ENCODE results near the gene MYOT. TPM values are rescaled to one million over a fixed set of nuclear protein-coding genes. Genes with fewer than 3 reads are reported as not detected.

The MYOT gene, protein sequence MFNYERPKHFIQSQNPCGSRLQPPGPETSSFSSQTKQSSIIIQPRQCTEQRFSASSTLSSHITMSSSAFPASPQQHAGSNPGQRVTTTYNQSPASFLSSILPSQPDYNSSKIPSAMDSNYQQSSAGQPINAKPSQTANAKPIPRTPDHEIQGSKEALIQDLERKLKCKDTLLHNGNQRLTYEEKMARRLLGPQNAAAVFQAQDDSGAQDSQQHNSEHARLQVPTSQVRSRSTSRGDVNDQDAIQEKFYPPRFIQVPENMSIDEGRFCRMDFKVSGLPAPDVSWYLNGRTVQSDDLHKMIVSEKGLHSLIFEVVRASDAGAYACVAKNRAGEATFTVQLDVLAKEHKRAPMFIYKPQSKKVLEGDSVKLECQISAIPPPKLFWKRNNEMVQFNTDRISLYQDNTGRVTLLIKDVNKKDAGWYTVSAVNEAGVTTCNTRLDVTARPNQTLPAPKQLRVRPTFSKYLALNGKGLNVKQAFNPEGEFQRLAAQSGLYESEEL
- not detected for polyA plus RNA-seq (2013, experiment 1 of 2)
- not detected for polyA plus RNA-seq (2013, experiment 2 of 2)

DNA sequence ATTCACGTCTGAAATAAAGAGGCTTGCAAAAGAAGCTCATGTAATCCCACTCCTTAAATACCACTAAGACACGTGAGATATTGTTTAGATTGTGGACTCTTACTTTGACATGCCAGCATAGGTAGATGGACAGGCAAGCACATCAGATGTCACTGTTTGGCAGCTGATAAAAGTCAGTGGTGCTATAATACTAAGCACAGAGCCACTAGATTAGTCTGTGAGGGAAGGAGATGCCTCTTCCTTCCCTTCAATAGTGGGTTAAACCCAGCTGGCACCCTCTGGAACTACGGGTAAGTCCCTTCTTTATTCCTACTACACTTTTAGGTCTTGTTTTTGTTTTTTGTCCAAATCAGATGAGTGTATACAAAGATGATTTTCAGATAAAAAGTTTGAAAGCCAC is at the start of gene MYOT:
TSS of gene MYOT (plus strand) at position 197 of the 400 bp plus-strand sequence. CDS start 2,792 bp downstream, outside the sequence.
- Histone ChIP-seq H3K27ac (ENCODE audit: low read depth, low read length) (no peak within 1 kb of the TSS), H3K4me1 (ENCODE audit: insufficient read depth, low read length) (no peaks in the 10 kb centered on the region; the same call in 1 of the 2 replicates), H3K36me3 (ENCODE audit: insufficient read depth, low read length) (no peaks in the 10 kb centered on the region), H3K27me3 (ENCODE audit: insufficient read depth, low read length) (no peaks in the 10 kb centered on the region), H3K9me3 (ENCODE audit: insufficient read depth, low read depth, low read length) (no peaks in the 10 kb centered on the region), H3K9ac (ENCODE audit: low read depth, low read length) (no peak within 1 kb of the TSS), H3K4me3 (ENCODE audit: low read length) (no peak within 1 kb of the TSS)
- 75% methylated on average over 2 of the region's 3 CpGs for WGBS

DNA sequence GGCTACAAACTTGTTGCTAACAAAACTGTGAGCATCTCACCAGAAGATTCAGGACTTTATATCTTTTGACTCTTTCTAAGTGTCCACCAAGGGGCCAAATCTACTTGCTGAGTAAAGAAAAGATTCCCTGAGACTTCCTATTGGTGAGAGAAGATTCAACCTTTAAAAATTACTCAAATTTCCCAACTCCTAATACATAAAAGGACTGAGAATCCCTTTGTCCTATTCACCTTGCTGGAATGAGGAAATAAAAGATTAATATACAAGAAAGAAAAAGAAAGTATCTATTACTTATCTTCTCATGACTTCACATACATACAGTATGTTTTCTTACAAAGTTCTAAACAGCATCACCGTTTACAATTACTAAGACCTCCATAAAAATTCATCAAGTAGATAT is 47.9 kb upstream of the MYOT start:
- no peaks in the 10 kb centered on the region for H3K36me3 ChIP-seq (ENCODE audit: insufficient read depth, low read length)
- no peak overlapping the region for H3K27ac ChIP-seq (ENCODE audit: low read depth, low read length)
- no peaks in the 10 kb centered on the region for H3K27me3 ChIP-seq (ENCODE audit: insufficient read depth, low read length)
- H3K4me1 ChIP-seq (ENCODE audit: insufficient read depth, low read length), result 0 out of 2 replicates have a peak, but pooled peaks cover 2% of the 10 kb centered on the region
- no peak overlapping the region for H3K4me3 ChIP-seq (ENCODE audit: low read length)
- WGBS, result 100% methylated on average over 1 of the region's 1 CpG
- no peak overlapping the region for H3K9ac ChIP-seq (ENCODE audit: low read depth, low read length)
- H3K9me3 ChIP-seq (ENCODE audit: insufficient read depth, low read depth, low read length), result no peaks in the 10 kb centered on the region

GRCh38 chr5:137822158-137822764 is 45.4 kb upstream of the MYOT start:
- no peaks in the 10 kb centered on the region for H3K9me3 ChIP-seq (ENCODE audit: insufficient read depth, low read depth, low read length)
- peaks cover 12% of the 10 kb centered on the region; the same call in 1 of the 2 replicates for H3K4me1 ChIP-seq (ENCODE audit: insufficient read depth, low read length)
- no peaks in the 10 kb centered on the region for H3K27me3 ChIP-seq (ENCODE audit: insufficient read depth, low read length)
- no peak overlapping the region for H3K9ac ChIP-seq (ENCODE audit: low read depth, low read length)
- no peaks in the 10 kb centered on the region for H3K36me3 ChIP-seq (ENCODE audit: insufficient read depth, low read length)
- WGBS, result 29% methylated on average over 6 of the region's 6 CpGs
- H3K27ac ChIP-seq (ENCODE audit: low read depth, low read length), result no peak overlapping the region
- H3K4me3 ChIP-seq (ENCODE audit: low read length), result no peak overlapping the region

GRCh38 chr5:137822984-137823383 is 44.7 kb upstream of the MYOT start:
- Histone ChIP-seq H3K4me1 (ENCODE audit: insufficient read depth, low read length) (peaks cover 12% of the 10 kb centered on the region; the same call in 1 of the 2 replicates), H3K9ac (ENCODE audit: low read depth, low read length) (no peak overlapping the region), H3K27me3 (ENCODE audit: insufficient read depth, low read length) (no peaks in the 10 kb centered on the region), H3K9me3 (ENCODE audit: insufficient read depth, low read depth, low read length) (no peaks in the 10 kb centered on the region), H3K27ac (ENCODE audit: low read depth, low read length) (no peak overlapping the region), H3K4me3 (ENCODE audit: low read length) (no peak overlapping the region), H3K36me3 (ENCODE audit: insufficient read depth, low read length) (no peaks in the 10 kb centered on the region)
- 94% methylated on average over 1 of the region's 1 CpG for WGBS

DNA sequence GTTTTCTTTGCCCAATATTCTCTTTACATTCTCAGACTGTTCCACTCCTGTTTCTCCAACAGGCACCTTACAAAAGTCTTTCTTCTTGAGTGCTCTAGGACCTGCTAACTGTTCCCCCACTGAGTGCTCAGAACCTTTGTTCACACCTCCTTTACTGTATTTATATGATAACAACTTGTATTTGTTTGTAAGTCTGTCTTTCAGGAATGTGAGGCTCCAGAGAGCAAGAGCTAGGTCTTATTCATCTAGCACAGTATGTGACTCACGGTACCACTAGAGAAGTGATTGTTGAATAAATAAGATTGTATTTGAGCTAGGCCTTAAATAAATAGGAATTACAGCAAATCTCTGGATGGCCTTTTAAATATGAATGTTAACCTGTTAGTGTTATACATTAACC is 42.5 kb upstream of the MYOT start:
- Histone ChIP-seq H3K4me1 (ENCODE audit: insufficient read depth, low read length) (peaks cover 12% of the 10 kb centered on the region; the same call in 1 of the 2 replicates), H3K4me3 (ENCODE audit: low read length) (no peak overlapping the region), H3K9me3 (ENCODE audit: insufficient read depth, low read depth, low read length) (no peaks in the 10 kb centered on the region), H3K27me3 (ENCODE audit: insufficient read depth, low read length) (no peaks in the 10 kb centered on the region), H3K27ac (ENCODE audit: low read depth, low read length) (no peak overlapping the region), H3K36me3 (ENCODE audit: insufficient read depth, low read length) (no peaks in the 10 kb centered on the region), H3K9ac (ENCODE audit: low read depth, low read length) (no peak overlapping the region)
- 38% methylated on average over 1 of the region's 1 CpG for WGBS

GRCh38 chr5:137826067-137826466 is 41.6 kb upstream of the MYOT start:
- Histone ChIP-seq H3K4me1 (ENCODE audit: insufficient read depth, low read length) (peaks cover 12% of the 10 kb centered on the region; the same call in 1 of the 2 replicates), H3K9me3 (ENCODE audit: insufficient read depth, low read depth, low read length) (no peaks in the 10 kb centered on the region), H3K36me3 (ENCODE audit: insufficient read depth, low read length) (no peaks in the 10 kb centered on the region), H3K27me3 (ENCODE audit: insufficient read depth, low read length) (no peaks in the 10 kb centered on the region), H3K4me3 (ENCODE audit: low read length) (no peak overlapping the region), H3K9ac (ENCODE audit: low read depth, low read length) (no peak overlapping the region), H3K27ac (ENCODE audit: low read depth, low read length) (no peak overlapping the region)

- Histone ChIP-seq H3K4me3 (ENCODE audit: low read length) (no peak overlapping the region), H3K4me1 (ENCODE audit: insufficient read depth, low read length) (peaks cover 18% of the 10 kb centered on the region), H3K36me3 (ENCODE audit: insufficient read depth, low read length) (no peaks in the 10 kb centered on the region), H3K9me3 (ENCODE audit: insufficient read depth, low read depth, low read length) (no peaks in the 10 kb centered on the region), H3K27me3 (ENCODE audit: insufficient read depth, low read length) (no peaks in the 10 kb centered on the region), H3K27ac (ENCODE audit: low read depth, low read length) (no peak overlapping the region), H3K9ac (ENCODE audit: low read depth, low read length) (no peak overlapping the region)
- 92% methylated on average over 3 of the region's 3 CpGs for WGBS
These were observed 39.5 kb upstream of the MYOT start for GRCh38 chr5:137828180-137828579.

GRCh38 chr5:137828664-137829063 is 39.0 kb upstream of the MYOT start:
- no peak overlapping the region for H3K27ac ChIP-seq (ENCODE audit: low read depth, low read length)

GRCh38 chr5:137831105-137831504 is 36.6 kb upstream of the MYOT start:
- Histone ChIP-seq H3K4me1 (ENCODE audit: insufficient read depth, low read length) (peaks cover 28% of the 10 kb centered on the region), H3K9me3 (ENCODE audit: insufficient read depth, low read depth, low read length) (no peaks in the 10 kb centered on the region), H3K27ac (ENCODE audit: low read depth, low read length) (no peak overlapping the region), H3K27me3 (ENCODE audit: insufficient read depth, low read length) (no peaks in the 10 kb centered on the region), H3K4me3 (ENCODE audit: low read length) (no peak overlapping the region), H3K36me3 (ENCODE audit: insufficient read depth, low read length) (no peaks in the 10 kb centered on the region), H3K9ac (ENCODE audit: low read depth, low read length) (no peak overlapping the region)
- WGBS, result 65% methylated on average over 2 of the region's 2 CpGs

More at GRCh38 chr5:137828664-137829063, 39.0 kb upstream of the MYOT start:
- H3K4me3 ChIP-seq (ENCODE audit: low read length), result no peak overlapping the region
- no peaks in the 10 kb centered on the region for H3K27me3 ChIP-seq (ENCODE audit: insufficient read depth, low read length)
- H3K9ac ChIP-seq (ENCODE audit: low read depth, low read length), result no peak overlapping the region
- H3K9me3 ChIP-seq (ENCODE audit: insufficient read depth, low read depth, low read length), result no peaks in the 10 kb centered on the region
- H3K4me1 ChIP-seq (ENCODE audit: insufficient read depth, low read length), result peaks cover 22% of the 10 kb centered on the region
- 88% methylated on average over 1 of the region's 1 CpG for WGBS
- H3K36me3 ChIP-seq (ENCODE audit: insufficient read depth, low read length), result no peaks in the 10 kb centered on the region

- no peaks in the 10 kb centered on the region for H3K9me3 ChIP-seq (ENCODE audit: insufficient read depth, low read depth, low read length)
- H3K9ac ChIP-seq (ENCODE audit: low read depth, low read length), result no peak overlapping the region
- H3K36me3 ChIP-seq (ENCODE audit: insufficient read depth, low read length), result no peaks in the 10 kb centered on the region
- H3K4me3 ChIP-seq (ENCODE audit: low read length), result no peak overlapping the region
- no peaks in the 10 kb centered on the region for H3K27me3 ChIP-seq (ENCODE audit: insufficient read depth, low read length)
- 78% methylated on average over 2 of the region's 3 CpGs for WGBS
- H3K27ac ChIP-seq (ENCODE audit: low read depth, low read length), result no peak overlapping the region
- peaks cover 28% of the 10 kb centered on the region for H3K4me1 ChIP-seq (ENCODE audit: insufficient read depth, low read length)
These were observed 36.1 kb upstream of the MYOT start for GRCh38 chr5:137831526-137831925.

GRCh38 chr5:137832416-137832815 is 35.2 kb upstream of the MYOT start:
- H3K4me3 ChIP-seq (ENCODE audit: low read length), result no peak overlapping the region
- H3K4me1 ChIP-seq (ENCODE audit: insufficient read depth, low read length), result peaks cover 32% of the 10 kb centered on the region
- H3K36me3 ChIP-seq (ENCODE audit: insufficient read depth, low read length), result no peaks in the 10 kb centered on the region
- WGBS, result 100% methylated on average over 1 of the region's 1 CpG
- H3K9ac ChIP-seq (ENCODE audit: low read depth, low read length), result no peak overlapping the region
- no peak overlapping the region for H3K27ac ChIP-seq (ENCODE audit: low read depth, low read length)
- no peaks in the 10 kb centered on the region for H3K9me3 ChIP-seq (ENCODE audit: insufficient read depth, low read depth, low read length)
- H3K27me3 ChIP-seq (ENCODE audit: insufficient read depth, low read length), result no peaks in the 10 kb centered on the region
